Thyroid gland (tissue), 4 donors: ENCODE data around the gene EXOSC2.
"Not testable (repeated sequence)": the region's sequence is repeated elsewhere in the genome, so short reads cannot be mapped to it uniquely, and the experiment has no call there.

Experiments
- CTCF ChIP-seq, 6 experiments: fragments of 200-600 bp in 3 of 6; fragments of 450-650 bp in 3 of 6; sonication (generic) in 3 of 6; IDR thresholded peaks; one replicate each; pipeline ENCODE4 v1.5.1; 2016 to 2019; ENCODE audit warnings: antibody characterized with exemption in 6 of 6, mild to moderate bottlenecking in 2 of 6, inconsistent platforms in 1 of 6, moderate library complexity in 1 of 6
- POLR2A ChIP-seq, 2 donors: fragments of 450-650 bp; IDR thresholded peaks; one replicate each; pipeline ENCODE4 v1.6.1; 2017; ENCODE audit warnings: antibody characterized with exemption in 2 of 2, mild to moderate bottlenecking in 2 of 2, moderate library complexity in 1 of 2

GRCh38 chr9:130685945-130686344 is 7.6 kb upstream of the EXOSC2 start:
- TF ChIP-seq CTCF, POLR2A (IDR thresholded peaks at IDR 0.05): not testable (repeated sequence)
